Caco-2 (cell line): ENCODE data around the gene TFAP2C. TPM values are rescaled to one million over a fixed set of nuclear protein-coding genes. Genes with fewer than 3 reads are reported as not detected.

Source experiments
- BruUV-seq: library from RNA; stranded (reverse); fragments of 400-500 nt; replicated peaks from 2 replicates; lab custom pipeline; 2021; lab: Mats Ljungman, UMichigan
- CTCF ChIA-PET: fragments of 300-600 bp; sonication (Branson Sonifier 250); formaldehyde crosslinking; loops from one replicate; lab custom pipeline; 2022; ENCODE audit warnings: antibody characterized with exemption; lab: Charles Lee
- POLR2A ChIA-PET: fragments of 300-600 bp; sonication (Branson Sonifier 250); formaldehyde crosslinking; loops from one replicate; lab custom pipeline; 2022; ENCODE audit warnings: antibody characterized with exemption; lab: Charles Lee
- DNase-seq, 2 experiments: peaks; one replicate each; pipeline versions ENCODE4 v3.0.0 to v3.0.0-alpha.2; 2020 to 2022
- H3K27me3 ChIP-seq: replicated peaks from 2 replicates; pipeline ENCODE4 v1.6.0; 2011; ENCODE audit warnings: low read length; ENCODE audit not compliant: control insufficient read depth, insufficient read depth
- H3K36me3 ChIP-seq: 2 replicates; pipeline ENCODE4 v1.5.1; 2011; ENCODE audit warnings: low read length; ENCODE audit not compliant: control insufficient read depth, insufficient read depth
- H3K4me1 ChIP-seq: fragments of 250-450 bp; sonication (Bioruptor Pico); 2 replicates; pipeline ENCODE4 v1.5.1; 2020; ENCODE audit warnings: mild to moderate bottlenecking
- H3K4me3 ChIP-seq: 2 replicates; pipeline ENCODE4 v1.5.1; 2011; ENCODE audit warnings: low read depth, mild to moderate bottlenecking, control low read depth, low read length
- H3K9me3 ChIP-seq: fragments of 250-450 bp; sonication (Bioruptor Pico); 2 replicates; pipeline ENCODE4 v1.5.1; 2020; ENCODE audit warnings: mild to moderate bottlenecking, moderate library complexity
- H3K27ac Mint-ChIP-seq: one replicate; pipeline ENCODE4 v1.8.0; 2022; ENCODE audit warnings: mixed read lengths; ENCODE audit not compliant: unreplicated experiment
- H3K27me3 Mint-ChIP-seq: one replicate; pipeline ENCODE4 v1.8.0; 2022; ENCODE audit warnings: mixed read lengths; ENCODE audit not compliant: insufficient read depth, unreplicated experiment
- H3K36me3 Mint-ChIP-seq: one replicate; pipeline ENCODE4 v1.8.0; 2022; ENCODE audit warnings: mild to moderate bottlenecking, mixed read lengths; ENCODE audit not compliant: insufficient read depth, unreplicated experiment
- H3K4me1 Mint-ChIP-seq: one replicate; pipeline ENCODE4 v1.8.0; 2022; ENCODE audit warnings: low read depth, mixed read lengths; ENCODE audit not compliant: unreplicated experiment
- H3K4me3 Mint-ChIP-seq: one replicate; pipeline ENCODE4 v1.8.0; 2022; ENCODE audit warnings: mild to moderate bottlenecking, moderate library complexity, mixed read lengths; ENCODE audit not compliant: unreplicated experiment
- H3K9me3 Mint-ChIP-seq: one replicate; pipeline ENCODE4 v1.8.0; 2022; ENCODE audit warnings: mixed read lengths; ENCODE audit not compliant: unreplicated experiment
- intact Hi-C: fragments of 100-400 bp; cut with micrococcal nuclease; formaldehyde crosslinking; loops from one replicate; pipeline ENCODE4 v1.10.0; 2022; ENCODE audit not compliant: unreplicated experiment
- total RNA-seq: library from RNA; stranded (reverse); gene quantifications from 2 replicates; pipeline ENCODE4 v1.2.3, GENCODE V29; 2022
- TF ChIP-seq, protein P1 (sequence below), 2 experiments: fragments of 200-600 bp in 1 of 2; IDR thresholded peaks; 1 replicate in 1 of 2; 2 replicates in 1 of 2; pipeline versions ENCODE4 v1.5.1 to v1.8.0; 2011 to 2022; ENCODE audit warnings: antibody characterized with exemption in 1 of 2, control low read depth in 1 of 2, inconsistent platforms in 1 of 2, low read depth in 1 of 2, low read length in 1 of 2, mild to moderate bottlenecking in 1 of 2, moderate library complexity in 1 of 2; ENCODE audit not compliant: insufficient read depth in 1 of 2, severe bottlenecking in 1 of 2, unreplicated experiment in 1 of 2

The TFAP2C gene
- total RNA-seq, 1 experiment from 2014 or later = 27.9 TPM

DNA sequence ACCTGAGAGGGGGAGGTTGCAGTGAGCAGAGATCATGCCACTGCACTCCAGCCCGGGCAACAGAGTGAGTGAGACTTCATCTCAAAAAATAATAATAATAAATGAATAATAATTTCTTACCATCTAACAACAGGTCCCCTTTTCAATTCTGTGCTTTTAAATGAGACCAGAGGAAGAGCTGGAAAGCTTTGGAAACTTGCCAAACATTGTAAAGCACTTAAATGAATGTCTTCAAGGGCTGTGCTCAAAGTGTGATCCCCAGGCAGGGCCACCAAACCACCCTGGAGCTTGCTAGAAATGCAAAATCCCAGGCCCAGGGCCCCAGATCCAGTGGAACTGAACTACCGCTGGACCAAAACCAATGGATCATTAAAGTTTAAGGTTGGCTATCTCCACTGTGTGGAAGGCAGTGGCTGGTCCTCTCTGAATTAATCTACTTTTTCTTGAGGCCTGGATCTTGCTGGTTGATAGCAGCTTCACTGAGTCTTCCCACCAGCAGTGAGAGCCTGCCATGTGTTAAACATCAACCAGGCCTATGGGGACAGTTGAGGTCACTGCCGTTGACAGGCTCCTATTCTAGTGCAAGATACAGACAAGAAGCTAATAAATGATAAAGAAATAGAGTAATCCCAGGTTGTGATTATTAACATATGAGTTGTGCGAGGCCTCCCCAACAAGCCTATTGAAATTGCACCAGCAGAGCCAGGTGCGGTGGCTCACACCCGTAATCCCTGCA, 23.7 kb upstream of the TFAP2C start:
- Mint-ChIP-seq H3K4me3 (no peak overlapping the region), H3K9me3 (no peaks in the 10 kb centered on the region), H3K36me3 (peaks cover 14% of the 10 kb centered on the region), H3K27me3 (no peaks in the 10 kb centered on the region), H3K27ac (peak overlapping the region; percentile 94), H3K4me1 (peaks cover 81% of the 10 kb centered on the region)
- intact Hi-C loops = no loop called here
- DNase-seq = peak; percentile 53 to 75
- peaks cover 72% of the 10 kb centered on the region for H3K4me1 ChIP-seq
- H3K27me3 ChIP-seq = no peaks in the 10 kb centered on the region
- POLR2A ChIA-PET = interaction anchor here (1.3 to 2.4 kb wide), 2 partner anchors 24 to 26 kb away, joined by 5 to 11 read pairs; partner anchors contain the start of gene TFAP2C
- TF ChIP-seq, protein P1, sequence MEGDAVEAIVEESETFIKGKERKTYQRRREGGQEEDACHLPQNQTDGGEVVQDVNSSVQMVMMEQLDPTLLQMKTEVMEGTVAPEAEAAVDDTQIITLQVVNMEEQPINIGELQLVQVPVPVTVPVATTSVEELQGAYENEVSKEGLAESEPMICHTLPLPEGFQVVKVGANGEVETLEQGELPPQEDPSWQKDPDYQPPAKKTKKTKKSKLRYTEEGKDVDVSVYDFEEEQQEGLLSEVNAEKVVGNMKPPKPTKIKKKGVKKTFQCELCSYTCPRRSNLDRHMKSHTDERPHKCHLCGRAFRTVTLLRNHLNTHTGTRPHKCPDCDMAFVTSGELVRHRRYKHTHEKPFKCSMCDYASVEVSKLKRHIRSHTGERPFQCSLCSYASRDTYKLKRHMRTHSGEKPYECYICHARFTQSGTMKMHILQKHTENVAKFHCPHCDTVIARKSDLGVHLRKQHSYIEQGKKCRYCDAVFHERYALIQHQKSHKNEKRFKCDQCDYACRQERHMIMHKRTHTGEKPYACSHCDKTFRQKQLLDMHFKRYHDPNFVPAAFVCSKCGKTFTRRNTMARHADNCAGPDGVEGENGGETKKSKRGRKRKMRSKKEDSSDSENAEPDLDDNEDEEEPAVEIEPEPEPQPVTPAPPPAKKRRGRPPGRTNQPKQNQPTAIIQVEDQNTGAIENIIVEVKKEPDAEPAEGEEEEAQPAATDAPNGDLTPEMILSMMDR (IDR thresholded peaks at IDR 0.05; ENCODE audit: insufficient read depth in 1 of 2, low read depth in 1 of 2, low read length in 1 of 2, severe bottlenecking in 1 of 2, unreplicated experiment in 1 of 2) = no peak
- H3K9me3 ChIP-seq = no peaks in the 10 kb centered on the region
- no peak overlapping the region for H3K4me3 ChIP-seq
- H3K36me3 ChIP-seq = no peaks in the 10 kb centered on the region
- CTCF ChIA-PET = interaction anchor here (0.6 to 2.4 kb wide), 3 partner anchors 24 to 28 kb away, joined by 3 to 16 read pairs (median 12); partner anchors contain the start of gene TFAP2C
- no TSS peak for BruUV-seq

DNA sequence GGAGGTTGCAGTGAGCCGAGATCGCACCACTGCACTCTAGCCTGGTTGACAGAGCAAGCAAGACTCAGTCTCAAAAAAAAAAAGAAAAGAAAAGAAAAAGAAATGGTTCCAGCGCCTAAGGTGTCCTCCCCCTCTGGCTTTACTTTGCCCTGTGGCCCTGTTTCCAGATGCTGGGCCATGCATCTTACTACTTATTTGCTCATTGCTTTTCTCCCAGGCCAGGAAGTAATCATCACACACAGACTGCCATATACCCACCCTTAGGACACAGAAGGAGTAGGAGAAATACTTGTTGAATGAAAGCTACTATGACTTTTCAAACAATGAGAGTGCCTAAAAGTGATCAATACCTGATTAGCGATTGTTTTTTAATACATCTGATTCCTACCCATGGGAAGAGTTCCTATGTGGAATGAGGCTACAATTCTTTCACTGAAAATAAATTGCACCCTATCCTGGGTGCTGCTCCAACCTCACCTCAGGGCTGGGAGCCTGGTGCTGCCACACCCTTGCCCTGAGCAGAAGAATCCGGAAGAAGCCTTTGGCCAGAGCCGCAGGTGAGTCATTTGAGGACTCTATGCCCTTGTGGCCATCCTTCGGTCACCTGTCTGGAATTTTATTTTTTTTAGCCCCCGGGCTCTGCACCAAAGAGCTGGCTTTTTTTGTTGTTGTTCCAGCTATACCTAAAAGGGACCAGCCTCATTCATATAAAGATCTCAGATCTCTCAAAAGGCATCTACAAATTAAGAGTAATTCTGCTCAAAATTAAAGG, 22.7 kb upstream of the TFAP2C start:
- Histone ChIP-seq H3K4me3 (no peak overlapping the region), H3K4me1 (peaks cover 62% of the 10 kb centered on the region), H3K9me3 (no peaks in the 10 kb centered on the region), H3K27me3 (no peaks in the 10 kb centered on the region), H3K36me3 (no peaks in the 10 kb centered on the region)
- Mint-ChIP-seq H3K36me3 (peaks cover 14% of the 10 kb centered on the region), H3K9me3 (no peaks in the 10 kb centered on the region), H3K4me1 (peaks cover 72% of the 10 kb centered on the region), H3K27me3 (no peaks in the 10 kb centered on the region), H3K27ac (peak overlapping the region; percentile 94), H3K4me3 (peak overlapping the region; percentile 45)
- POLR2A ChIA-PET = interaction anchor here (0.7 to 2.4 kb wide), 4 partner anchors 9 to 215 kb away, joined by 3 to 11 read pairs (median 4); partner anchors contain the start of genes AURKA and TFAP2C
- CTCF ChIA-PET = interaction anchor here (0.6 to 2.4 kb wide), 4 partner anchors 23 to 237 kb away, joined by 3 to 16 read pairs (median 8); partner anchors contain the start of gene TFAP2C
- TF ChIP-seq, protein P1 (IDR thresholded peaks at IDR 0.05; ENCODE audit: insufficient read depth in 1 of 2, low read depth in 1 of 2, low read length in 1 of 2, severe bottlenecking in 1 of 2, unreplicated experiment in 1 of 2) = peak in 1 of 2 experiments; percentile 3
- TSS peak; percentile 93 for BruUV-seq
- intact Hi-C loops = loop anchor here (1.0 to 2.0 kb wide), 4 partner anchors 14 to 56 kb away; partner anchors contain the start of gene TFAP2C
- peak; percentile 94 to 97 for DNase-seq
